SK-N-SH (cell line): ENCODE results near the gene DTNA.
"Not testable (repeated sequence)": the region's sequence is repeated elsewhere in the genome, so short reads cannot be mapped to it uniquely, and the experiment has no call there.

Experiments used
- CHD2 ChIP-seq: fragments of 150-350 bp; IDR thresholded peaks from 2 replicates; pipeline ENCODE4 v1.6.1; 2018; ENCODE audit warnings: low read length; ENCODE audit not compliant: partially characterized antibody
- EP300 ChIP-seq, 2 experiments: IDR thresholded peaks; 2 replicates each; pipeline versions ENCODE4 v1.4.0 to v1.6.1; 2012; ENCODE audit warnings: borderline replicate concordance in 1 of 2, low read depth in 1 of 2, low read length in 1 of 2
- GABPA ChIP-seq: IDR thresholded peaks from 2 replicates; pipeline ENCODE4 v1.4.0; 2012; ENCODE audit warnings: low read depth, mild to moderate bottlenecking
- GATA2 ChIP-seq: sonication (generic); formaldehyde crosslinking; IDR thresholded peaks from 2 replicates; pipeline ENCODE4 v1.5.0; 2020; ENCODE audit warnings: mild to moderate bottlenecking, missing genetic modification reagents
- TF ChIP-seq, protein P1 (sequence below): fragments of 200-600 bp; sonication (generic); IDR thresholded peaks from 2 replicates; pipeline ENCODE4 v1.6.1; 2017; ENCODE audit warnings: antibody characterized with exemption, mild to moderate bottlenecking, moderate library complexity
- TF ChIP-seq, protein P2 (sequence below): IDR thresholded peaks from 2 replicates; pipeline ENCODE4 v1.4.0; 2012; ENCODE audit warnings: low read depth
- TF ChIP-seq, protein P3 (sequence below): IDR thresholded peaks from 2 replicates; pipeline ENCODE4 v1.6.1; 2012; ENCODE audit warnings: mild to moderate bottlenecking, low read depth, low read length, moderate library complexity

DNA sequence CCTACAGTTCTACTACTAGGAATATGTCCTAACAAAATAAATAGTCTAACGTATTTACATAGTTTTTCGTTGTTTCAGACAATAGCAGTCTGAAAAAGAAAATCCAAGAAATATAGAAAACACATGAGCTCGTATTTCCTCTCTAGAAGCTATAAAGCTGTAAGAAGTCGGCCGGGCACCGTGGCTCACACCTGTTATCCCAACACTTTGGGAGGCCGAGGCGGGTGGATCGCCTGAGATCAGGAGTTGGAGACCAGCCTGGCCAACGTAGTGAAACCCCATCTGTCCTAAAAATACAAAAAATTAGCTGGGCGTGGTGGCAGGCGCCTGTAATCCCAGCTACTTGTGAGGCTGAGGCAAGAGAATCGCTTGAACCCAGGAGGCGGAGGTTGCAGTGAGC, 6.0 kb downstream of the DTNA start:
- TF ChIP-seq EP300 (IDR thresholded peaks at IDR 0.05; ENCODE audit: borderline replicate concordance in 1 of 2, low read depth in 1 of 2, low read length in 1 of 2); GATA2 (CRISPR knock-in tag); CHD2; GABPA: not testable (repeated sequence)
- TF ChIP-seq, protein P1, sequence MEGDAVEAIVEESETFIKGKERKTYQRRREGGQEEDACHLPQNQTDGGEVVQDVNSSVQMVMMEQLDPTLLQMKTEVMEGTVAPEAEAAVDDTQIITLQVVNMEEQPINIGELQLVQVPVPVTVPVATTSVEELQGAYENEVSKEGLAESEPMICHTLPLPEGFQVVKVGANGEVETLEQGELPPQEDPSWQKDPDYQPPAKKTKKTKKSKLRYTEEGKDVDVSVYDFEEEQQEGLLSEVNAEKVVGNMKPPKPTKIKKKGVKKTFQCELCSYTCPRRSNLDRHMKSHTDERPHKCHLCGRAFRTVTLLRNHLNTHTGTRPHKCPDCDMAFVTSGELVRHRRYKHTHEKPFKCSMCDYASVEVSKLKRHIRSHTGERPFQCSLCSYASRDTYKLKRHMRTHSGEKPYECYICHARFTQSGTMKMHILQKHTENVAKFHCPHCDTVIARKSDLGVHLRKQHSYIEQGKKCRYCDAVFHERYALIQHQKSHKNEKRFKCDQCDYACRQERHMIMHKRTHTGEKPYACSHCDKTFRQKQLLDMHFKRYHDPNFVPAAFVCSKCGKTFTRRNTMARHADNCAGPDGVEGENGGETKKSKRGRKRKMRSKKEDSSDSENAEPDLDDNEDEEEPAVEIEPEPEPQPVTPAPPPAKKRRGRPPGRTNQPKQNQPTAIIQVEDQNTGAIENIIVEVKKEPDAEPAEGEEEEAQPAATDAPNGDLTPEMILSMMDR: not testable (repeated sequence)
- TF ChIP-seq, protein P2, sequence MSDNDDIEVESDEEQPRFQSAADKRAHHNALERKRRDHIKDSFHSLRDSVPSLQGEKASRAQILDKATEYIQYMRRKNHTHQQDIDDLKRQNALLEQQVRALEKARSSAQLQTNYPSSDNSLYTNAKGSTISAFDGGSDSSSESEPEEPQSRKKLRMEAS: not testable (repeated sequence)
- TF ChIP-seq, protein P3, sequence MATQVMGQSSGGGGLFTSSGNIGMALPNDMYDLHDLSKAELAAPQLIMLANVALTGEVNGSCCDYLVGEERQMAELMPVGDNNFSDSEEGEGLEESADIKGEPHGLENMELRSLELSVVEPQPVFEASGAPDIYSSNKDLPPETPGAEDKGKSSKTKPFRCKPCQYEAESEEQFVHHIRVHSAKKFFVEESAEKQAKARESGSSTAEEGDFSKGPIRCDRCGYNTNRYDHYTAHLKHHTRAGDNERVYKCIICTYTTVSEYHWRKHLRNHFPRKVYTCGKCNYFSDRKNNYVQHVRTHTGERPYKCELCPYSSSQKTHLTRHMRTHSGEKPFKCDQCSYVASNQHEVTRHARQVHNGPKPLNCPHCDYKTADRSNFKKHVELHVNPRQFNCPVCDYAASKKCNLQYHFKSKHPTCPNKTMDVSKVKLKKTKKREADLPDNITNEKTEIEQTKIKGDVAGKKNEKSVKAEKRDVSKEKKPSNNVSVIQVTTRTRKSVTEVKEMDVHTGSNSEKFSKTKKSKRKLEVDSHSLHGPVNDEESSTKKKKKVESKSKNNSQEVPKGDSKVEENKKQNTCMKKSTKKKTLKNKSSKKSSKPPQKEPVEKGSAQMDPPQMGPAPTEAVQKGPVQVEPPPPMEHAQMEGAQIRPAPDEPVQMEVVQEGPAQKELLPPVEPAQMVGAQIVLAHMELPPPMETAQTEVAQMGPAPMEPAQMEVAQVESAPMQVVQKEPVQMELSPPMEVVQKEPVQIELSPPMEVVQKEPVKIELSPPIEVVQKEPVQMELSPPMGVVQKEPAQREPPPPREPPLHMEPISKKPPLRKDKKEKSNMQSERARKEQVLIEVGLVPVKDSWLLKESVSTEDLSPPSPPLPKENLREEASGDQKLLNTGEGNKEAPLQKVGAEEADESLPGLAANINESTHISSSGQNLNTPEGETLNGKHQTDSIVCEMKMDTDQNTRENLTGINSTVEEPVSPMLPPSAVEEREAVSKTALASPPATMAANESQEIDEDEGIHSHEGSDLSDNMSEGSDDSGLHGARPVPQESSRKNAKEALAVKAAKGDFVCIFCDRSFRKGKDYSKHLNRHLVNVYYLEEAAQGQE: not testable (repeated sequence)
